NCI-H460 (cell line): ENCODE results near the gene CFH. TPM values are rescaled to one million over a fixed set of nuclear protein-coding genes. Genes with fewer than 3 reads are reported as not detected.
"Not testable (repeated sequence)": the region's sequence is repeated elsewhere in the genome, so short reads cannot be mapped to it uniquely, and the experiment has no call there.

Experiments
- DNase-seq: peaks from one replicate; pipeline ENCODE4 v3.0.0-alpha.2; 2016; ENCODE audit warnings: low read depth; ENCODE audit errors: extremely low read depth
- total RNA-seq: library from RNA; depleted of rRNA; stranded (reverse); fragments of >200 nt; shearing (Covaris generic); gene quantifications from 2 replicates; pipeline ENCODE4 v1.2.3, GENCODE V29; 2014; rRNA removed

CFH gene
- total RNA-seq, 1 experiment from 2014 or later, result 75.6 TPM

DNA sequence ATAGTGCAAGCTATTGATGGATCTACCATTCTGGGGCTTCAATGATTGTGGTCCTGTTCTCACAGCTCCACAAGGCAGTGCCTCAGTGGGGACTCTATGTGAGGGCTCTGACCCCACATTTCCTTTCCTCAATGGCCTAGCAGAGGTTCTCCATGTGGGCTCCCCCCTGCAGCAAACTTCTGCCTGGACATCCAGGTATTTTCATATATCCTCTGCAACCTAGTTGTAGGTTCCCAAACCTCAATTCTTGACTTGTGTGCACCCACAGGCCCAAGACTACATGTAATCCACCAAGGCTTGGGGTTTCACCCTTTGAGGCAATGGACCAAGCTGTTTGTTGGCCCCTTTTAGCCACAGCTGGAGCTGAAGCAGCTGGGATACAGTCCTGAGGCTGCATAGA lies 86.9 kb downstream of the CFH start:
- DNase-seq, result no peak

DNA sequence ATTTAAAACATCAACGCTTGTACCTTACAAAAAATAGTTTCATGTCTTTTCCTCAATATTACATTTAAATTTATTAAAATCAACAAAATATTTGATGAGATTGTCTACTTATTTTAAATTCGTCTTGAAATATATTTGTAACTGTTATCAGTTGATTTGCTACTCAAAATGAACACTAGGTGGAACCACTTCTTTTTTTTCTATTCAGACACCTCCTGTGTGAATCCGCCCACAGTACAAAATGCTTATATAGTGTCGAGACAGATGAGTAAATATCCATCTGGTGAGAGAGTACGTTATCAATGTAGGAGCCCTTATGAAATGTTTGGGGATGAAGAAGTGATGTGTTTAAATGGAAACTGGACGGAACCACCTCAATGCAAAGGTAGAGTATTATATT lies 91.4 kb downstream of the CFH start:
- DNase-seq, result peak; percentile 54

GRCh38 chr1:196765019-196765740 lies 113.3 kb downstream of the CFH start:
- not testable (repeated sequence) for DNase-seq

DNA sequence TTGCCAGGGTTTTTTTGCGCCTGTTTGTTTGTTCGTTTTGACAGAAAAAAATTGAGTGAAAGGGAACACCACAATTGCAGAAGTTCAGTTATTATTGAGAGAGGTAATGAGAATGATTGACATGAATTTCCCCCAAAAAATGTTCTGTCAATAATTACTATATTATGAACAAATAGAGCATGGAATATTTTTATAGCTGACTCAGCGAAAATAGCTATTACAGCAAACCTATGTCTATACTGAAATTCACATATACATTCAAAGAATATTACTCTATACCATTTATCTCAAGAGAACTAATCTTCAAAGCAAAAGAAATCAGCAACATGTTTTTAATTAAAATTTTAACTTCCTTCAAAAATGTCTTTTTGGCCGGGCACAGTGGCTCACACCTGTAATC lies 118.0 kb downstream of the CFH start:
- DNase-seq, result not testable (repeated sequence)

DNA sequence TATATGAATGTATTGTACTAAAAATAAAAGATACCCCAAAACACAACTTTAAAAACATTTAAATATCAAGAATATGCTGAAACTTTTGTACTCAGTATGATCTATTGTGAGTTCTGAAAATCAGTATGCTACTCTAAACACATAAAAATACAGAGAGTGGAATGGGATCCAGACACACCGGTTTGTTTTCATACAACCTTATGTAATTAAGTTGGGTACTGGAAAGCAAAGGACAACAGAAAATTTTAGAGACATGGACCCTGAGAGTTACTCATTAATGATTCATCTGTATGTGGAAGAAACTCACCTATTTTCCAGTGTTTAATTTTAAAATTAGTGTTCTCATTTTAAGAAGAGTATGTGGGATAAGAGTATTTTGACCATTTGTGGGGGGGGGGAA lies 121.9 kb downstream of the CFH start:
- DNase-seq, result no peak

DNA sequence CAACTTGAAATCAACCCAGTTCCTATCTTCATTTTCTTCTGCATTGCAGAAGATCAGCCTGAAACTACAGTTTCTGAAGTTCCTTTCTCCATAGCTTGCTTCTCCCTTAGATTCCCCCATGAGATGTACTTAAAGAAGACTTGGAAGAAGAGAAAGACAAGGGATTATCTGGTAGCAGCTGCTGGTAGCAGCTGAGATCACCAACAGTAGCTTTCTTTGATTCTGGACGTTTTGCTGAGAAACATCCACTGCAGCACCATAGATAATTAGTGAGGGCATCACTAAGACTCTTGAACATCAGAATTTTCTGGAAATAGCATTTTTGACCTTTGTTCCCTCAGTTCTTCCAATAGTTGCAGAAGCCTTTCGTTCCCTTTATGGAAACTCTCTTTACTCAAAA lies 122.3 kb downstream of the CFH start:
- DNase-seq, result no peak

GRCh38 chr1:196774603-196775002 lies 122.8 kb downstream of the CFH start, which contains the start of gene CFHR3:
Gene CFHR3, plus strand, starts transcription at chr1:196774840. Its CDS starts 47 bp downstream, at chr1:196774887.
- no peak for DNase-seq

GRCh38 chr1:196777603-196778002 lies 125.8 kb downstream of the CFH start:
- no peak for DNase-seq

DNA sequence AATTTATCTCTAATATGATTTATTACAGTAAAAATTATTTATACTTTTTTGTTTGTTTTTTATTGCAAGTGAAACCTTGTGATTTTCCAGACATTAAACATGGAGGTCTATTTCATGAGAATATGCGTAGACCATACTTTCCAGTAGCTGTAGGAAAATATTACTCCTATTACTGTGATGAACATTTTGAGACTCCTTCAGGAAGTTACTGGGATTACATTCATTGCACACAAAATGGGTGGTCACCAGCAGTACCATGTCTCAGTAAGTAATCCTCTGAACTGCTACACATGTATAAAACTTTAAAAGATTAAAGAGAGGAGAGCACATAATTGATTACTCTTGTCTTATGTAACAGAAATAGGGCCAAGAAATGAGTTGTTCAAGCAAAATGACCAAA lies 127.2 kb downstream of the CFH start:
- no peak for DNase-seq

GRCh38 chr1:196791252-196791651 lies 139.4 kb downstream of the CFH start:
- DNase-seq, result not testable (repeated sequence)

- DNase-seq, result not testable (repeated sequence)
Observed at GRCh38 chr1:196794103-196794502, 142.3 kb downstream of the CFH start.

Other genes with a start within 250 kb of the CFH start
- gene KCNT2, start 43.6 kb upstream of the CFH start, total RNA-seq, result 3.5 and 4.1 TPM in 2 replicates
- gene CFHR3, start 122.8 kb downstream of the CFH start, total RNA-seq, result 3.6 and 5.0 TPM in 2 replicates
- 0.55 and 1.3 TPM in 2 replicates for gene CFHR1, start 167.7 kb downstream of the CFH start, total RNA-seq
- gene CFHR4, start 236.0 kb downstream of the CFH start, total RNA-seq, result not detected in 2 replicates